Activated CD4-positive, alpha-beta T cell treated with anti-CD3 and anti-CD28 coated beads, Interleukin-2, amount 50 U/mL, for 24 hours (primary cell): ENCODE measurements around the gene MCHR2.

Experiments used
- DNase-seq, 2 donors: peaks; one replicate each; pipeline ENCODE4 v3.0.0-alpha.2; 2020; ENCODE audit warnings: low read depth in 1 of 2, low spot score in 1 of 2

MCHR2 gene

DNA sequence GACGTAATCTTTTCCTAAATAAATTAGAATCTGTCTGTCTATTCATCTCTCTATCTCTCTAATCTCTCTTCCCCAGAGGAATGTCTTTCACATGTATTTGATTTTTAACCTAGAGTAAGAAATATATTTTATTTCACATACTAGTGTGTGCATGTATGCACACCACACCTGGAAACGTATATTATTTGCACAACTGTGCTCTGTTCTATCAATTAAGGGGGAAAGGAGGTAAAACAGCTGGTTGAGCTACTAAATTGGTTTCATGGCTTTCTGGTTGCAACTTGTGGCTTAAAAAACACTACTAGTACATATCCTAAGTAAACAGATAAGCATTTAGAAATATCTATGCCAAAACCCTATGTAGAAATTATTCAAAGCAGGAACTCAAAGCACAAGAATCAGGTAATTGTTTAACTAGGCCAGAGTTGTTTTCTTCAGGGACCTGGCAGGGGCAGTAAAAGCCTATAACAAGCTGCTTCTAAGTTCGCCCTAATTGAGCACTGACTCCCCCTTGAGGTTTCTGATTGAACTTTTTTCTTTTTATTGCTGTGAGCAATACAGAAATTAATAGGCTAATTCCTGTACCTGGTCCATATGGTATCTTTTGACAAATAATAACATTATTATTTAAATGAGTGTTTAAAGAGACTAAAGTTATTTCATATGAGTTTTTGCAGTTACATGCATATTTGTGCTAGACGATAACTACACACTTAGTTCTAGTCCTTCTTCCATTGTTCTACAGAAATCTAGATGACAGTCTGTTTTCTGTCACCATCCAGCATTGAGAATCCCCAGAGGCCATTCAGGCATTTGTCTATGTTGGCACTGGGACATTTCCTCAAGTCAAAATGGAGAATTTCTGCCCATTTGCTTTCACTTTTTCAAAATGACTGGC is 88.6 kb downstream of the MCHR2 start:
- DNase-seq: no peak

DNA sequence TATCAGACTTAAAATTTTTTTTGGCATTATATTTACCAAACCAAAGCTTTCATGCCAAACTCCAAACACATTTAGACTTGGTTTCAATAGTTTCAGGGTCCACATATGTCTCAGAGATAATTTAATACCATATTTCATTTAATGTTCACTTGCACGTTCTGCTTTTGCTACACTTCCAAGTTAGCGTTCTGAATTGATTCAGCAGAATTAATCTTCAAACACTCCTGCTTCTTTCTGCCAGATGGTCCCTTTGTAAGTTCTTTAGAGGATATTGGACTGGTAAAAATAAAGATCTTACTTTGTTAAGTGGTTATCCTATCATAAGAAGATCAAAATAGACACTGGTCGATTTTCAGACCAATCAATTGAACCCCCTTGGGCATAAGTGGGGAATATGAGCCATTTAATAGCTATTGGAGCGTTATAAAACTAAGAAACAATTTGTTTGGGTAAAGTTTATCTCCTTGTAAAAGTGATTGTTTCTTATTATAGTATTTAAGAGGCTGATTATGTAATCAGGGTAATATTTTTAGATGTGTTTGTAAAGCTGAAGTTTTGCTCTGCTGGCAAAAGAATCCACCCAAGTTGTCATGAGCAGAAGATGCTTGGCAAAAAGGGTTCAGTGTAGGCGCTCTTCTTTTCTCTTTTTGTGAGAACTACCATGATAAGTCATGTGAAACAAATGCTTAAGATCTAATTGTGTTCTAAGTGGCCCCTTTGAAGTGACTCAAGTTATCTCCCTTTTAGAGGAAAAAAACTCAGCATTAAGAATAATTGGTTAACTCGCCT is 92.2 kb downstream of the MCHR2 start:
- no peak for DNase-seq

DNA sequence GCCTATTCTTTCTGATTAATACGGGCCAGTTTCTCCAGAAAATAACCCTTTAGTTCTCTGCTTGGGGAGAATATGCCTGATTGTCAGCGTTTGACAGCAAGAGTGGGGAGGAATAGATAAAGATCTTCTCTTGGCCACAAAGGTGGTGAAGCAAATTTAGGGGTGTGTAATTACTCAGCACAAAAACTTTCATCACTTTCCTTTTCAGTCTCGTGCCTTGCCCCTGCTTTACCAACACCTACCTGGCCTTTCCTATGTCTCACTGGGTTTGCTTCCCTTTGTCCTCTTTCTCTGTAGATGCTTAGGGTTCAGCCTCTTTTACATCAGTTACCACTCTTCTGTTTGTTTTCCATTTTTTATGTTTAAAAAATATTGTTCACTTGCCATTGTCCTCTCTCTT is 99.2 kb downstream of the MCHR2 start:
- DNase-seq: no peak

DNA sequence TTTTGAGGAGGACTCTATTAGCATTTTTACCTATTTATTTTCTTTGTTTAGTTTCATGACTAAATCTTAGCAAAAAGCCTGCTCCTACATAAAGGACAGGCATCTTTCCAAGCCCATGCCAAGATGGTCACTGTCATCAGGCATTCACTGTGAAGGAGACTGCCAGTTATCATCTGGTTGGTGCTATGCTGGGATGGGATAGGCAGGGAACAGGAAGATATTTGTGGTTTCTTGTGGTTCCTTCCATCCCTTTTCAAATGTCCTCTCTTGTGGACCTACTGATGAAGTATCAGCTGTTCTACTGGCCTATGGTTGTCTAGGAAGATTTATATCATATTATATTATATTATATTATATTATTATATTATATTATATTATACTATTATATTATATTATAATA is 107.0 kb downstream of the MCHR2 start:
- no peak for DNase-seq

DNA sequence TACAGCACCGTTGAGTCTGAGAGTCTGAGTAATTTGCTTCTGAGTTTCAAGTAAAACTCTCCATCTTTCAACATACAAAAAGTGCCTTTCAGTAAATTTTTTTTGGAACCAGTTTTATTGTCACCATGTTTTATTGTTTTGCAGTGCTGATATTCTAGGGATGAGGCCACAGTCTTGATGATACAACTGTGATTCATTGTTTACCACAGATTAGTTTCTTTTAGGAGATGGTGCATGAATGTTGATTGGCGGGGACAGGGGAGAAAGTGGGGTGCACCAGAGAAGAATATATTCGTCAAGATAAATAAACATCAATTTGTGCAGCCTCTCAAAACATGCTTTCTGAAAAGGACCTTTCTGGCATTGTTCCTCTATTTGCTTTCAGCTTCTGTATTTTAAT is 109.0 kb downstream of the MCHR2 start:
- DNase-seq: no peak

DNA sequence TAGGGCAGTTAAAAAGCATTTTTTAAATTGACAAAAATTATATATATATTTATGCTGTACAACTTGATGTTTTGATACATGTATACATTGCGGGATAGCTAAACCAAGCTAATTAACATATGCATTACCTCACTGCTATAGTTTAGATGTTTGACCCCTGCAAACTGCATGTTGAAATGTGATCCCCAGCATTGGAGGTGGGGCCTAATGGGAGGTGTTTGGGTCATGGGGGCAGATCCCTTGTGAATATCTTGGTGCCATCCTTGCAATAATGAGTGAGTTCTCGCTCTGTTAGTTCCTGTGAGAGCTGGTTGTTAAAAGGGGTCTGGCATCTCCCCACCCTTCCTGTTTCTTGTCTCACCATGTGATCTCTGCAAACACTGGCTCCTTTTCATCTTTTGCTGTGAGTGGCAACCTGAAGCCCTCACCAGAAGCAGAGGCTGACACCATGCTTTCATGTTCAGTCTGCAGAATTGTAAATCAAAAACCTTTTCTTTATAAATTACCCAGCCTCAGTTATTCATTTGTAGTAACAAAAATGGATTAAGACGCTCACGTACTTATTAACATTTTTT is 111.8 kb downstream of the MCHR2 start:
- no peak for DNase-seq

DNA sequence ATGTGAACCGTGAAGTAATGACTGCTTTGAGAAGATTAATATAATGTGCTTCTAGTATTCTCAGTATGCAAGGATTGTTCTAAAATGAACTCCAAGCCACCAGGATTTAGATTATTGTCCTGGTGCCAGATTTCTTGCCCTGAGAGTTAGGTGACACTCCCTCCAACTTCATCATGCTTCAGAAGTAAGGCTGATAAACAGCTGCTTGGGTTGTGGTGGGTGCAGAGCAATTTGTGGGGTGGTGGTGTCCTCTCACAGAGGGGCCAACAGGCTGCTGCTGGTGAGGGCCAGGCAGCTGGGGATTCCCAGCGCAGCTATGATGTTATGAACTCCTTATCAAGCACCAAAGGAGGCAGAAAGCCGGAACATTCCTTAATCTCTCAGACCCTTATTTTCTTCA is 114.6 kb downstream of the MCHR2 start:
- DNase-seq: no peak

DNA sequence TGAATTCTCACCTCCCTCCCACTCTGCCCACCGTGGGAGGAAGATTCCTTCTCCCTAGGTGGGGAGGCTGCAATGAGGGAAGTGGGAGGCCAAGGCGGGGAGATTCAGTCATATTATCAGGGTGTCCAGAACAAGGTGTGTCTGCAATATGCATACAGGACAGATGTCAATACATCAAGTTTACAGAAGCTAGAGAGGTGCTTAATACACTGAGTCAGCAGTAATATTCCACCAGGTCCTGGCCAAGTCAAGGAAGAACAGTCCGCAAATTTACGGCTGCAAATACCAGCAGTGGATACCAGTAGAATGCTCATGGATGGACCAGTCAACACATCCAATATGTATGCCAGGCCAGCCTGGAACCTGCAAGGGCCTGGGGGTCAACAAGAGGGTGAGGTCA is 119.0 kb downstream of the MCHR2 start:
- no peak for DNase-seq

DNA sequence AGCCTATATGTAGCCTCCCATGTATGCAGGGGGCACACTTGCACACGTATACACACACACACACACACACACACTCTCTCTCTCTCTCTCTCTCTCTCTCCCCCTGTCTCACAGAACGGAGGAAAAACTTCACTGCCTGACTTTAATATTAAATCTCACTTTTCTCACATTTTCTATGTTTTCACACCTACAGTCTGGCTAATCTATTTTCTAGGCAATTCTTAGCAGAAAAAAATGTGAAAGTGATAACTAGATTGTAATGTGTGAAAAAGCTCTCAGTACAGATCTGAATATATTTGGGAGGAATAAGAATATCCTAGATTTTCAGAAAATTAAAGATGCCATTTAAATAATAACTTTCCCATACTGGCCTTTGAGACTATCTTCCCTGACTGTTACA is 120.9 kb downstream of the MCHR2 start:
- no peak for DNase-seq

DNA sequence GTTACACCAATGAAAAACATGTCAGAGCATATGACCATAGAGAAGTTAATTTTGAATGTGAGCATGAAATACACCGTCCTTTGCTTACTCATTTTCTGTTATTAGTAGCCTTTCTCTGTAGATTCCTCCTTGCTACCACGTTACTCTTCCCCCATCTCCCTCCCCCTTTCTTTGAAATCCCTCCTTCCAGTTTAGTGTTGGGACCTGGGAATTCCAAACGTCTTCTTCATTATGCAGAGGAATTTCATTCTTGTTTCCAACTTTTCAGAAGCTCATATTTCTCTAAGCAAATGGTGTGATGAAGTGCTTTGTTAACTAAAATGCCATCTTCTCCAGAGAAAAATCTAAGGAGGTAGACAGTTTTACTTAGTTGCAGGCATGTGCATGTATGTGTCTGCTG is 122.4 kb downstream of the MCHR2 start:
- no peak for DNase-seq
